GM12878 (cell line): Measurements from ENCODE around the gene TBC1D8. TPM values are rescaled to one million over a fixed set of nuclear protein-coding genes. Genes with fewer than 3 reads are reported as not detected.
A peak's percentile ranks its signal among the peaks of the same experiment; 100 is the strongest.

Source experiments
- CREB1 ChIP-seq: IDR thresholded peaks from 2 replicates; pipeline ENCODE4 v1.6.1; 2012; ENCODE audit warnings: low read depth, mild to moderate bottlenecking, inconsistent platforms
- EP300 ChIP-seq, 2 experiments: fragments of 150-350 bp in 1 of 2; IDR thresholded peaks; 2 replicates each; pipeline ENCODE4 v1.6.1; 2011 to 2012; ENCODE audit warnings: low read depth in 2 of 2, low read length in 2 of 2, borderline replicate concordance in 1 of 2, improper control_type of control experiment in 1 of 2, inconsistent platforms in 1 of 2; ENCODE audit not compliant: control insufficient read depth in 1 of 2
- FOXM1 ChIP-seq: IDR thresholded peaks from 2 replicates; pipeline ENCODE4 v1.6.1; 2012; ENCODE audit warnings: low read depth, mild to moderate bottlenecking, inconsistent platforms, low read length, moderate library complexity
- IKZF1 ChIP-seq: fragments of 450-650 bp; conservative IDR thresholded peaks from 2 replicates; pipeline ENCODE4 v1.6.1; 2017; ENCODE audit warnings: antibody characterized with exemption, mild to moderate bottlenecking
- IKZF2 ChIP-seq, 2 experiments: fragments of 450-650 bp; IDR thresholded peaks; 2 replicates each; pipeline ENCODE4 v1.6.1; 2017; ENCODE audit warnings: mild to moderate bottlenecking in 2 of 2, moderate library complexity in 2 of 2
- IRF3 ChIP-seq: fragments of 450-650 bp; IDR thresholded peaks from 2 replicates; pipeline ENCODE4 v1.6.1; 2014; ENCODE audit warnings: mild to moderate bottlenecking
- IRF4 ChIP-seq: IDR thresholded peaks from 2 replicates; pipeline ENCODE4 v1.6.1; 2011; ENCODE audit warnings: low read depth, low read length
- JUNB ChIP-seq: IDR thresholded peaks from 2 replicates; pipeline ENCODE4 v1.6.1; 2016; ENCODE audit warnings: antibody characterized with exemption, mild to moderate bottlenecking
- MEF2B ChIP-seq: fragments of 450-650 bp; IDR thresholded peaks from 2 replicates; pipeline ENCODE4 v1.6.1; 2018; ENCODE audit warnings: mild to moderate bottlenecking, moderate library complexity; ENCODE audit not compliant: partially characterized antibody, poor library complexity, severe bottlenecking
- MXI1 ChIP-seq: fragments of 150-350 bp; IDR thresholded peaks from 2 replicates; pipeline ENCODE4 v1.6.1; 2011; ENCODE audit warnings: low read depth, mild to moderate bottlenecking, inconsistent platforms, low read length, improper control_type of control experiment
- NBN ChIP-seq: fragments of 450-650 bp; IDR thresholded peaks from 2 replicates; pipeline ENCODE4 v1.6.1; 2016
- NR2F1 ChIP-seq: fragments of 450-650 bp; conservative IDR thresholded peaks from 2 replicates; pipeline ENCODE4 v1.6.1; 2017; ENCODE audit warnings: mild to moderate bottlenecking
- PAX5 ChIP-seq: IDR thresholded peaks from 2 replicates; pipeline ENCODE4 v1.6.1; 2011; ENCODE audit warnings: low read depth, low read length, borderline replicate concordance
- PML ChIP-seq: IDR thresholded peaks from 2 replicates; pipeline ENCODE4 v1.6.1; 2012; ENCODE audit warnings: low read length, inconsistent platforms
- RUNX3 ChIP-seq: IDR thresholded peaks from 2 replicates; pipeline ENCODE4 v1.6.1; 2012; ENCODE audit warnings: low read length, inconsistent platforms
- SKIL ChIP-seq: fragments of 450-650 bp; IDR thresholded peaks from 2 replicates; pipeline ENCODE4 v1.6.1; 2017; ENCODE audit warnings: mild to moderate bottlenecking, low read depth, inconsistent platforms; ENCODE audit not compliant: poor library complexity, severe bottlenecking
- TCF7 ChIP-seq: IDR thresholded peaks from 2 replicates; pipeline ENCODE4 v1.6.1; 2014; ENCODE audit warnings: antibody characterized with exemption, borderline replicate concordance
- ZNF24 ChIP-seq: fragments of 450-650 bp; IDR thresholded peaks from 2 replicates; pipeline ENCODE4 v1.6.1; 2017; ENCODE audit warnings: antibody characterized with exemption, mild to moderate bottlenecking
- polyA plus RNA-seq, 11 experiments: library from polyadenylated mRNA; depleted of rRNA in 4 of 11; unstranded in 6 of 11; stranded (reverse) in 5 of 11; fragments of >200 nt; fragmentation: Nextera tagmentation in 4 of 11; fragmentation: Illumina TruSeq in 1 of 11; extraction: Ambion mirVana in 4 of 11; extraction: Trizol in 1 of 11; gene quantifications; 1 replicate in 1 of 11; 2 replicates in 10 of 11; pipeline versions ENCODE4 v1.2.1 to v1.2.3, GENCODE V29; 2011 to 2016; ENCODE audit warnings: inconsistent platforms in 2 of 11, missing spikeins in 2 of 11, low read depth in 1 of 11
- total RNA-seq, 4 experiments: library from RNA; depleted of rRNA in 3 of 4; stranded (reverse); fragments of >200 nt in 3 of 4; fragmentation: Illumina TruSeq in 1 of 4; extraction: Trizol in 1 of 4; gene quantifications; 2 replicates each; pipeline versions ENCODE4 v1.2.1 to v1.2.3, GENCODE V29; 2013 to 2021
- TF ChIP-seq, protein P1 (sequence below): fragments of 450-650 bp; IDR thresholded peaks from 2 replicates; pipeline ENCODE4 v1.6.1; 2016; ENCODE audit warnings: mild to moderate bottlenecking, moderate library complexity, borderline replicate concordance
- TF ChIP-seq, protein P2 (sequence below): fragments of 450-650 bp; IDR thresholded peaks from 2 replicates; pipeline ENCODE4 v1.6.1; 2016; ENCODE audit warnings: mild to moderate bottlenecking

TBC1D8 gene
- total and polyA plus RNA-seq, 10 of the 15 experiments (the other 5 are each of a cell fraction or from before 2014, with no cell fraction given), result 0.80 to 4.9 (median 4.4) TPM

DNA sequence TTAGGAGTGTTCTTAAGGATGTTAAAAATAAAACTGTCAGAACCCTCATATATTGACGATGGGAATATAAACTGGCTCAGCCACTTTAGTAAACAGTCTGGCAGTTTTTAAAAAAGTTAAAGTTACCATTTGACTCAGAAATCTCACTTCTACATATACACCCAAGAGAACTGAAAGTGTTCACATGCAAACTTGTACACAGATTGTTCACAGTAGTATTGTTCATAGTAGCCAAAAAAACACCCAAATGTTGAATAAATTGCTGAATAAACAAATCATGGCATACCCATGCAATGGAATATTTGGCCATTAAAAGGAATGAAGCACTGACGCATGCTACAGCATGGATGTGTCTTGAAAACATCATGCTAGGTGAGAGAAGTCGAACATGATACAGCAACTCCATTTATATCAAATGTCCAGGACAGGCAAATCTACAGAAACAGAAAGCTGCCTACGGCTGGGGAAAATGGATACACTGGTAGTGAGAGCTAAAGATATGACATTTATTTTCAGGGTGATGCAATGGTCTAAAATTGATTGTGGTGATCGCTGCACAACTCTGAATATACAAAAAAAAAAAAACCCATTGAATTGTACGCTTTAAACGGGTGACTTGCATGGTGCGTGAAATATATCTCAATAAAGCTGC is 139.0 kb downstream of the TBC1D8 start (continued):
- TF ChIP-seq, protein P1, sequence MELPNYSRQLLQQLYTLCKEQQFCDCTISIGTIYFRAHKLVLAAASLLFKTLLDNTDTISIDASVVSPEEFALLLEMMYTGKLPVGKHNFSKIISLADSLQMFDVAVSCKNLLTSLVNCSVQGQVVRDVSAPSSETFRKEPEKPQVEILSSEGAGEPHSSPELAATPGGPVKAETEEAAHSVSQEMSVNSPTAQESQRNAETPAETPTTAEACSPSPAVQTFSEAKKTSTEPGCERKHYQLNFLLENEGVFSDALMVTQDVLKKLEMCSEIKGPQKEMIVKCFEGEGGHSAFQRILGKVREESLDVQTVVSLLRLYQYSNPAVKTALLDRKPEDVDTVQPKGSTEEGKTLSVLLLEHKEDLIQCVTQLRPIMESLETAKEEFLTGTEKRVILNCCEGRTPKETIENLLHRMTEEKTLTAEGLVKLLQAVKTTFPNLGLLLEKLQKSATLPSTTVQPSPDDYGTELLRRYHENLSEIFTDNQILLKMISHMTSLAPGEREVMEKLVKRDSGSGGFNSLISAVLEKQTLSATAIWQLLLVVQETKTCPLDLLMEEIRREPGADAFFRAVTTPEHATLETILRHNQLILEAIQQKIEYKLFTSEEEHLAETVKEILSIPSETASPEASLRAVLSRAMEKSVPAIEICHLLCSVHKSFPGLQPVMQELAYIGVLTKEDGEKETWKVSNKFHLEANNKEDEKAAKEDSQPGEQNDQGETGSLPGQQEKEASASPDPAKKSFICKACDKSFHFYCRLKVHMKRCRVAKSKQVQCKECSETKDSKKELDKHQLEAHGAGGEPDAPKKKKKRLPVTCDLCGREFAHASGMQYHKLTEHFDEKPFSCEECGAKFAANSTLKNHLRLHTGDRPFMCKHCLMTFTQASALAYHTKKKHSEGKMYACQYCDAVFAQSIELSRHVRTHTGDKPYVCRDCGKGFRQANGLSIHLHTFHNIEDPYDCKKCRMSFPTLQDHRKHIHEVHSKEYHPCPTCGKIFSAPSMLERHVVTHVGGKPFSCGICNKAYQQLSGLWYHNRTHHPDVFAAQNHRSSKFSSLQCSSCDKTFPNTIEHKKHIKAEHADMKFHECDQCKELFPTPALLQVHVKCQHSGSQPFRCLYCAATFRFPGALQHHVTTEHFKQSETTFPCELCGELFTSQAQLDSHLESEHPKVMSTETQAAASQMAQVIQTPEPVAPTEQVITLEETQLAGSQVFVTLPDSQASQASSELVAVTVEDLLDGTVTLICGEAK, result no peak
- TF ChIP-seq, protein P2, sequence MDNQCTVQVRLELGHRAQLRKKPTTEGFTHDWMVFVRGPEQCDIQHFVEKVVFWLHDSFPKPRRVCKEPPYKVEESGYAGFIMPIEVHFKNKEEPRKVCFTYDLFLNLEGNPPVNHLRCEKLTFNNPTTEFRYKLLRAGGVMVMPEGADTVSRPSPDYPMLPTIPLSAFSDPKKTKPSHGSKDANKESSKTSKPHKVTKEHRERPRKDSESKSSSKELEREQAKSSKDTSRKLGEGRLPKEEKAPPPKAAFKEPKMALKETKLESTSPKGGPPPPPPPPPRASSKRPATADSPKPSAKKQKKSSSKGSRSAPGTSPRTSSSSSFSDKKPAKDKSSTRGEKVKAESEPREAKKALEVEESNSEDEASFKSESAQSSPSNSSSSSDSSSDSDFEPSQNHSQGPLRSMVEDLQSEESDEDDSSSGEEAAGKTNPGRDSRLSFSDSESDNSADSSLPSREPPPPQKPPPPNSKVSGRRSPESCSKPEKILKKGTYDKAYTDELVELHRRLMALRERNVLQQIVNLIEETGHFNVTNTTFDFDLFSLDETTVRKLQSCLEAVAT, result peak; percentile 64; the same call in 1 of the 2 replicates
- TF ChIP-seq PAX5 (0 out of 2 replicates have a peak, but pooled peaks have one; percentile 16), IRF3 (no peak), IKZF2 (IDR thresholded peaks at IDR 0.05) (peak; percentile 60 to 65; a peak in 2 of 4 replicates), IKZF1 (peak; percentile 20; the same call in 1 of the 2 replicates), NR2F1 (no peak), ZNF24 (0 out of 2 replicates have a peak, but pooled peaks have one; percentile 22), JUNB (peak; percentile 92), IRF4 (peak; percentile 94), TCF7 (peak; percentile 42; the same call in 1 of the 2 replicates), EP300 (IDR thresholded peaks at IDR 0.05; ENCODE audit: borderline replicate concordance in 1 of 2, control insufficient read depth in 1 of 2, low read depth in 2 of 2, low read length in 2 of 2) (peak; percentile 75; a peak in 3 of 4 replicates), MXI1 (peak; percentile 21; the same call in 1 of the 2 replicates), RUNX3 (peak; percentile 51), MEF2B (peak; percentile 76), FOXM1 (peak; percentile 50; the same call in 1 of the 2 replicates), PML (no peak; the same call in 1 of the 2 replicates), CREB1 (peak; percentile 43; the same call in 1 of the 2 replicates), NBN (0 out of 2 replicates have a peak, but pooled peaks have one; percentile 20), SKIL (peak; percentile 89)
